Naive thymus-derived CD4-positive, alpha-beta T cell (primary cell): Measurements from ENCODE around the gene RBFOX1. TPM values are rescaled to one million over a fixed set of nuclear protein-coding genes. Genes with fewer than 3 reads are reported as not detected.

Experiments
- ATAC-seq: fragments of 150-1000 bp; cut with Tn5 transposase; 2 replicates; pipeline ENCODE4 v1.10.0; 2021; ENCODE audit warnings: mild to moderate bottlenecking, moderate library complexity
- CTCF ChIA-PET: fragments of 350-600 bp; sonication (Branson Sonifier 250); formaldehyde crosslinking; loops from one replicate; lab custom pipeline; 2021; ENCODE audit warnings: antibody characterized with exemption; lab: Charles Lee
- POLR2A ChIA-PET: fragments of 350-600 bp; sonication (Branson Sonifier 250); formaldehyde crosslinking; loops from one replicate; lab custom pipeline; 2021; ENCODE audit warnings: antibody characterized with exemption, inconsistent platforms; lab: Charles Lee
- DNase-seq, 9 donors: peaks; one replicate each; pipeline versions ENCODE4 v3.0.0 to v3.0.0-alpha.2; 2020 to 2022; ENCODE audit warnings: mixed read lengths in 1 of 9
- H3K27ac ChIP-seq: one replicate; pipeline ENCODE4 v1.7.0; 2013; ENCODE audit warnings: mild to moderate bottlenecking, low read depth, low read length, moderate library complexity
- H3K27me3 ChIP-seq, 2 donors: one replicate each; pipeline ENCODE4 v1.7.0; 2013; ENCODE audit warnings: low read length in 2 of 2, mild to moderate bottlenecking in 2 of 2, moderate library complexity in 2 of 2; ENCODE audit not compliant: control insufficient read depth in 2 of 2, insufficient read depth in 2 of 2
- H3K36me3 ChIP-seq, 3 experiments: 1 replicate in 2 of 3; 2 replicates in 1 of 3; pipeline ENCODE4 v1.7.0; 2013; ENCODE audit warnings: low read length in 3 of 3, mild to moderate bottlenecking in 3 of 3, moderate library complexity in 1 of 3; ENCODE audit not compliant: insufficient read depth in 3 of 3, control insufficient read depth in 2 of 3
- H3K4me1 ChIP-seq, 2 donors: one replicate each; pipeline ENCODE4 v1.7.0; 2013; ENCODE audit warnings: low read length in 2 of 2, mild to moderate bottlenecking in 2 of 2, moderate library complexity in 1 of 2; ENCODE audit not compliant: control insufficient read depth in 2 of 2, insufficient read depth in 2 of 2
- H3K4me3 ChIP-seq: 2 replicates; pipeline ENCODE4 v1.7.0; 2013; ENCODE audit warnings: mild to moderate bottlenecking, low read length
- H3K9me3 ChIP-seq, 3 experiments: 1 replicate in 2 of 3; 2 replicates in 1 of 3; pipeline ENCODE4 v1.7.0; 2013; ENCODE audit warnings: low read length in 3 of 3; ENCODE audit not compliant: control insufficient read depth in 2 of 3
- H3K27ac Mint-ChIP-seq, 9 donors: one replicate each; pipeline ENCODE4 v1.8.0; 2020 to 2022; ENCODE audit warnings: mixed read lengths in 9 of 9, mild to moderate bottlenecking in 8 of 9, moderate library complexity in 5 of 9, inconsistent platforms in 2 of 9
- H3K27me3 Mint-ChIP-seq, 5 donors: one replicate each; pipeline ENCODE4 v1.8.0; 2021 to 2022; ENCODE audit warnings: mixed read lengths in 5 of 5, mild to moderate bottlenecking in 1 of 5
- H3K36me3 Mint-ChIP-seq, 5 donors: one replicate each; pipeline ENCODE4 v1.8.0; 2020 to 2022; ENCODE audit warnings: mixed read lengths in 5 of 5, mild to moderate bottlenecking in 3 of 5, inconsistent platforms in 1 of 5
- H3K4me1 Mint-ChIP-seq, 7 donors: one replicate each; pipeline ENCODE4 v1.8.0; 2020 to 2022; ENCODE audit warnings: mixed read lengths in 7 of 7, mild to moderate bottlenecking in 3 of 7, inconsistent platforms in 1 of 7
- H3K4me3 Mint-ChIP-seq, 10 donors: one replicate each; pipeline ENCODE4 v1.8.0; 2020 to 2022; ENCODE audit warnings: mild to moderate bottlenecking in 10 of 10, mixed read lengths in 10 of 10, moderate library complexity in 6 of 10, inconsistent platforms in 2 of 10
- H3K9me3 Mint-ChIP-seq, 11 donors: one replicate each; pipeline ENCODE4 v1.8.0; 2020 to 2022; ENCODE audit warnings: mixed read lengths in 11 of 11, mild to moderate bottlenecking in 4 of 11, inconsistent platforms in 1 of 11, moderate library complexity in 1 of 11
- intact Hi-C, 2 donors: fragments of 100-400 bp; cut with micrococcal nuclease; formaldehyde crosslinking; loops; one replicate each; pipeline ENCODE4 v1.15.1; 2023
- polyA plus RNA-seq, 2 donors: library from polyadenylated mRNA; unstranded; fragments of 300-500 nt; fragmentation: Illumina TruSeq; gene quantifications; one replicate each; pipeline ENCODE4 v1.2.3, GENCODE V29; 2021
- total RNA-seq, 6 experiments: library from RNA in 5 of 6; stranded (reverse) in 5 of 6; gene quantifications; 1 replicate in 5 of 6; 2 replicates in 1 of 6; pipeline ENCODE4 v1.2.3 and lab custom pipeline; 2021 to 2026

The RBFOX1 gene
- total and polyA plus RNA-seq, 7 experiments from 2014 or later: not detected

GRCh38 chr16:7688811-7689210 lies 356.2 kb downstream of the RBFOX1 start:
- peaks cover 0 to 4% (median 0%) of the 10 kb centered on the region in 5 donors for H3K36me3 Mint-ChIP-seq
- no peak overlapping the region for H3K27ac Mint-ChIP-seq
- Histone ChIP-seq H3K36me3 (no peaks in the 10 kb centered on the region), H3K27me3 (no peaks in the 10 kb centered on the region), H3K4me1 (no peaks in the 10 kb centered on the region), H3K4me3 (no peak overlapping the region), H3K27ac (no peak overlapping the region), H3K9me3 (peaks cover 0 to 3% (median 0%) of the 10 kb centered on the region in 3 experiments)
- no peak overlapping the region for H3K4me3 Mint-ChIP-seq
- peaks cover 0 to 18% (median 6%) of the 10 kb centered on the region in 11 donors for H3K9me3 Mint-ChIP-seq
- intact Hi-C loops: no loop called here
- POLR2A ChIA-PET: no interaction called here
- H3K27me3 Mint-ChIP-seq: no peaks in the 10 kb centered on the region
- CTCF ChIA-PET: no interaction called here
- ATAC-seq (no peak), DNase-seq (no peak)
- H3K4me1 Mint-ChIP-seq: no peaks in the 10 kb centered on the region

- H3K9me3 Mint-ChIP-seq: peaks cover 0 to 18% (median 6%) of the 10 kb centered on the region in 11 donors
- no peaks in the 10 kb centered on the region for H3K4me1 Mint-ChIP-seq
- H3K27me3 Mint-ChIP-seq: no peaks in the 10 kb centered on the region
- H3K4me3 ChIP-seq: no peak overlapping the region
- no peaks in the 10 kb centered on the region for H3K36me3 ChIP-seq
- no peaks in the 10 kb centered on the region for H3K27me3 ChIP-seq
- no peak overlapping the region for H3K4me3 Mint-ChIP-seq
- POLR2A ChIA-PET: no interaction called here
- H3K4me1 ChIP-seq: no peaks in the 10 kb centered on the region
- intact Hi-C loops: no loop called here
- no peak overlapping the region for H3K27ac Mint-ChIP-seq
- no peak overlapping the region for H3K27ac ChIP-seq
- ATAC-seq (no peak), DNase-seq (no peak)
- H3K9me3 ChIP-seq: peaks cover 0 to 3% (median 0%) of the 10 kb centered on the region in 3 experiments
- H3K36me3 Mint-ChIP-seq: peaks cover 0 to 4% (median 0%) of the 10 kb centered on the region in 5 donors
- CTCF ChIA-PET: no interaction called here
Measured at GRCh38 chr16:7689234-7689633, 356.6 kb downstream of the RBFOX1 start.

- Mint-ChIP-seq H3K9me3 (peaks cover 0 to 16% (median 6%) of the 10 kb centered on the region in 11 donors), H3K27me3 (no peaks in the 10 kb centered on the region), H3K4me3 (no peak overlapping the region), H3K4me1 (no peaks in the 10 kb centered on the region), H3K36me3 (peaks cover 0 to 4% (median 0%) of the 10 kb centered on the region in 5 donors), H3K27ac (no peak overlapping the region)
- no peaks in the 10 kb centered on the region for H3K4me1 ChIP-seq
- DNase-seq (no peak), ATAC-seq (no peak)
- CTCF ChIA-PET: no interaction called here
- H3K4me3 ChIP-seq: no peak overlapping the region
- no peaks in the 10 kb centered on the region for H3K27me3 ChIP-seq
- no peaks in the 10 kb centered on the region for H3K36me3 ChIP-seq
- H3K9me3 ChIP-seq: peaks cover 0 to 3% (median 0%) of the 10 kb centered on the region in 3 experiments
- no peak overlapping the region for H3K27ac ChIP-seq
- POLR2A ChIA-PET: no interaction called here
- intact Hi-C loops: no loop called here
Measured at GRCh38 chr16:7691533-7691932, 358.9 kb downstream of the RBFOX1 start.

GRCh38 chr16:7703672-7704071 lies 371.0 kb downstream of the RBFOX1 start:
- intact Hi-C loops: no loop called here
- no peaks in the 10 kb centered on the region for H3K27me3 Mint-ChIP-seq
- no peaks in the 10 kb centered on the region for H3K27me3 ChIP-seq
- H3K4me3 ChIP-seq: no peak overlapping the region
- H3K36me3 Mint-ChIP-seq: no peaks in the 10 kb centered on the region
- peaks cover 0 to 10% (median 3%) of the 10 kb centered on the region in 3 experiments for H3K9me3 ChIP-seq
- DNase-seq: no peak
- ATAC-seq: no peak
- H3K9me3 Mint-ChIP-seq: peaks cover 2 to 46% (median 11%) of the 10 kb centered on the region in 11 donors
- H3K36me3 ChIP-seq: no peaks in the 10 kb centered on the region
- H3K4me1 ChIP-seq: no peaks in the 10 kb centered on the region
- no peak overlapping the region for H3K4me3 Mint-ChIP-seq
- H3K27ac ChIP-seq: no peak overlapping the region
- POLR2A ChIA-PET: no interaction called here
- H3K27ac Mint-ChIP-seq: no peak overlapping the region
- no peaks in the 10 kb centered on the region for H3K4me1 Mint-ChIP-seq
- CTCF ChIA-PET: no interaction called here

- ATAC-seq (no peak), DNase-seq (no peak)
- Mint-ChIP-seq H3K4me1 (no peaks in the 10 kb centered on the region), H3K36me3 (no peaks in the 10 kb centered on the region), H3K4me3 (no peak overlapping the region), H3K27ac (no peak overlapping the region), H3K9me3 (peaks cover 3 to 57% (median 17%) of the 10 kb centered on the region in 11 donors), H3K27me3 (no peaks in the 10 kb centered on the region)
- Histone ChIP-seq H3K36me3 (no peaks in the 10 kb centered on the region), H3K27me3 (no peaks in the 10 kb centered on the region), H3K9me3 (peaks cover 0 to 17% (median 3%) of the 10 kb centered on the region in 3 experiments), H3K4me3 (no peak overlapping the region), H3K27ac (no peak overlapping the region), H3K4me1 (no peaks in the 10 kb centered on the region)
- intact Hi-C loops: no loop called here
- ChIA-PET CTCF (no interaction called here), POLR2A (no interaction called here)
Measured at GRCh38 chr16:7705885-7706284, 373.2 kb downstream of the RBFOX1 start.

- POLR2A ChIA-PET: no interaction called here
Measured at GRCh38 chr16:7709186-7709585, 376.5 kb downstream of the RBFOX1 start.

GRCh38 chr16:7713244-7713643 lies 380.6 kb downstream of the RBFOX1 start:
- Histone ChIP-seq H3K9me3 (peaks cover 0 to 11% (median 0%) of the 10 kb centered on the region in 3 experiments), H3K4me3 (no peak overlapping the region), H3K4me1 (no peaks in the 10 kb centered on the region), H3K27ac (no peak overlapping the region), H3K27me3 (no peaks in the 10 kb centered on the region), H3K36me3 (no peaks in the 10 kb centered on the region)
- no peak overlapping the region for H3K4me3 Mint-ChIP-seq
- ChIA-PET POLR2A (no interaction called here), CTCF (no interaction called here)
- no peak overlapping the region for H3K27ac Mint-ChIP-seq
- peaks cover 5 to 26% (median 10%) of the 10 kb centered on the region in 11 donors for H3K9me3 Mint-ChIP-seq
- intact Hi-C loops: no loop called here
- no peaks in the 10 kb centered on the region for H3K36me3 Mint-ChIP-seq
- DNase-seq: no peak
- no peaks in the 10 kb centered on the region for H3K4me1 Mint-ChIP-seq
- H3K27me3 Mint-ChIP-seq: no peaks in the 10 kb centered on the region
- ATAC-seq: no peak

More at GRCh38 chr16:7709186-7709585, 376.5 kb downstream of the RBFOX1 start:
- no peak for ATAC-seq
- H3K4me3 Mint-ChIP-seq: no peak overlapping the region
- Histone ChIP-seq H3K4me3 (no peak overlapping the region), H3K27ac (no peak overlapping the region), H3K36me3 (no peaks in the 10 kb centered on the region), H3K4me1 (no peaks in the 10 kb centered on the region), H3K27me3 (no peaks in the 10 kb centered on the region), H3K9me3 (peaks cover 0 to 17% (median 3%) of the 10 kb centered on the region in 3 experiments)
- H3K27me3 Mint-ChIP-seq: no peaks in the 10 kb centered on the region
- H3K27ac Mint-ChIP-seq: no peak overlapping the region
- no peak for DNase-seq
- H3K36me3 Mint-ChIP-seq: no peaks in the 10 kb centered on the region
- intact Hi-C loops: no loop called here
- peaks cover 6 to 45% (median 14%) of the 10 kb centered on the region in 11 donors for H3K9me3 Mint-ChIP-seq
- no peaks in the 10 kb centered on the region for H3K4me1 Mint-ChIP-seq
- CTCF ChIA-PET: no interaction called here
